H1 (cell line): ENCODE results near the gene PRKAR2B. TPM values are rescaled to one million over a fixed set of nuclear protein-coding genes. Genes with fewer than 3 reads are reported as not detected.
A peak's percentile ranks its signal among the peaks of the same experiment; 100 is the strongest.

Experiments used
- CTCF ChIA-PET: fragments of 300-600 bp; sonication (Branson Sonifier 250); formaldehyde crosslinking; loops from one replicate; lab custom pipeline; 2021; ENCODE audit not compliant: partially characterized antibody; lab: Charles Lee
- POLR2A ChIA-PET: fragments of 300-600 bp; sonication (Branson Sonifier 250); formaldehyde crosslinking; loops from one replicate; lab custom pipeline; 2021; ENCODE audit warnings: inconsistent platforms; ENCODE audit not compliant: partially characterized antibody; lab: Charles Lee
- DNase-seq, 2 experiments: peaks; one replicate each; pipeline versions ENCODE4 v3.0.0 to v3.0.0-alpha.2; 2010 to 2022; ENCODE audit warnings: low spot score in 2 of 2, low read depth in 1 of 2, mixed read lengths in 1 of 2
- FAIRE-seq: peaks from 2 replicates; lab custom pipeline; 2011; peaks lifted over from hg19 to GRCh38; lab: Jason Lieb, UNC
- H2AFZ ChIP-seq: 2 replicates; pipeline ENCODE4 v1.8.1; 2012; ENCODE audit warnings: low read length, inconsistent platforms
- H2AK5ac ChIP-seq: 2 replicates; pipeline ENCODE4 v1.6.1; 2013; ENCODE audit warnings: low read depth, low read length
- H2BK120ac ChIP-seq: replicated peaks from 2 replicates; pipeline ENCODE3; 2013; ENCODE audit warnings: low read depth, low read length, inconsistent platforms
- H2BK12ac ChIP-seq: 2 replicates; pipeline ENCODE4 v1.6.1; 2013; ENCODE audit warnings: low read depth, low read length
- H2BK15ac ChIP-seq: 2 replicates; pipeline ENCODE4 v1.6.1; 2013; ENCODE audit warnings: low read length
- H2BK20ac ChIP-seq: 2 replicates; pipeline ENCODE4 v1.6.1; 2013; ENCODE audit warnings: low read length
- H2BK5ac ChIP-seq: 2 replicates; pipeline ENCODE4 v1.6.1; 2013; ENCODE audit warnings: low read depth, low read length
- H3K14ac ChIP-seq: 2 replicates; pipeline ENCODE4 v1.6.1; 2013; ENCODE audit warnings: inconsistent platforms; ENCODE audit not compliant: insufficient read length
- H3K18ac ChIP-seq: 2 replicates; pipeline ENCODE4 v1.6.1; 2013; ENCODE audit warnings: low read length; ENCODE audit errors: extremely low read depth
- H3K23ac ChIP-seq: 2 replicates; pipeline ENCODE4 v1.6.1; 2013; ENCODE audit warnings: inconsistent platforms; ENCODE audit not compliant: insufficient read length
- H3K23me2 ChIP-seq: 2 replicates; pipeline ENCODE4 v1.6.1; 2013; ENCODE audit warnings: low read depth, low read length
- H3K27ac ChIP-seq: 2 replicates; pipeline ENCODE4 v1.6.1; 2011; ENCODE audit warnings: low read depth, low read length, inconsistent platforms
- H3K27me3 ChIP-seq, 4 experiments: replicated peaks in 1 of 4; 1 replicate in 1 of 4; 2 replicates in 3 of 4; pipeline versions ENCODE4 v1.6.1 to v1.8.1; 2011 to 2013; ENCODE audit warnings: low read length in 3 of 4, mild to moderate bottlenecking in 3 of 4, inconsistent platforms in 2 of 4, mixed read lengths in 2 of 4, moderate library complexity in 1 of 4; ENCODE audit not compliant: control insufficient read depth in 3 of 4, insufficient read depth in 3 of 4; ENCODE audit errors: extremely low read depth in 1 of 4
- H3K36me3 ChIP-seq, 4 experiments: 2 replicates each; pipeline versions ENCODE4 v1.6.1 to v1.8.1; 2011 to 2013; ENCODE audit warnings: mild to moderate bottlenecking in 4 of 4, low read length in 3 of 4, moderate library complexity in 2 of 4, control low read depth in 1 of 4, inconsistent platforms in 1 of 4; ENCODE audit not compliant: insufficient read depth in 4 of 4, control insufficient read depth in 2 of 4
- H3K4ac ChIP-seq: replicated peaks from 2 replicates; pipeline ENCODE3; 2013; ENCODE audit warnings: low read length, low read depth, mixed read lengths, inconsistent platforms; ENCODE audit not compliant: insufficient read length
- H3K4me1 ChIP-seq, 4 experiments: replicated peaks in 1 of 4; 1 replicate in 1 of 4; 2 replicates in 3 of 4; pipeline versions ENCODE4 v1.6.1 to v1.8.1; 2011 to 2013; ENCODE audit warnings: low read length in 3 of 4, inconsistent platforms in 2 of 4, mixed read lengths in 1 of 4; ENCODE audit not compliant: insufficient read depth in 4 of 4, control insufficient read depth in 3 of 4
- H3K4me2 ChIP-seq, 2 experiments: 2 replicates each; pipeline versions ENCODE4 v1.6.1 to v1.8.1; 2011 to 2013; ENCODE audit warnings: low read depth in 2 of 2, low read length in 2 of 2, control low read depth in 1 of 2, inconsistent platforms in 1 of 2, mild to moderate bottlenecking in 1 of 2; ENCODE audit not compliant: insufficient read depth in 1 of 2
- H3K4me3 ChIP-seq, 4 experiments: fragments of 200-600, 300-600 bp in 1 of 4; sonication (generic), shearing (Covaris generic), sonication (Bioruptor Twin) in 1 of 4; 2 replicates each; pipeline versions ENCODE4 v1.5.1 to v1.8.1; 2011 to 2016; ENCODE audit warnings: low read length in 4 of 4, low read depth in 3 of 4, control low read depth in 2 of 4, inconsistent platforms in 2 of 4, mild to moderate bottlenecking in 2 of 4, mixed read lengths in 1 of 4, moderate library complexity in 1 of 4; ENCODE audit not compliant: insufficient read depth in 2 of 4; ENCODE audit errors: extremely low read depth in 1 of 4
- H3K56ac ChIP-seq: replicated peaks from 2 replicates; pipeline ENCODE3; 2013; ENCODE audit warnings: low read depth, mild to moderate bottlenecking, mixed read lengths, low read length, inconsistent platforms; ENCODE audit not compliant: insufficient read length
- H3K79me1 ChIP-seq: 2 replicates; pipeline ENCODE4 v1.6.1; 2013; ENCODE audit warnings: low read depth, low read length, control low read depth
- H3K79me2 ChIP-seq, 2 experiments: 2 replicates each; pipeline versions ENCODE4 v1.6.1 to v1.8.1; 2012 to 2013; ENCODE audit warnings: low read length in 2 of 2, mild to moderate bottlenecking in 2 of 2, inconsistent platforms in 1 of 2; ENCODE audit not compliant: insufficient read depth in 2 of 2, control insufficient read depth in 1 of 2
- H3K9ac ChIP-seq, 4 experiments: replicated peaks in 1 of 4; 1 replicate in 1 of 4; 2 replicates in 3 of 4; pipeline versions ENCODE4 v1.6.1 to v1.8.1; 2011 to 2013; ENCODE audit warnings: low read depth in 3 of 4, low read length in 3 of 4, control low read depth in 2 of 4, mild to moderate bottlenecking in 2 of 4, moderate library complexity in 2 of 4, inconsistent platforms in 1 of 4; ENCODE audit errors: extremely low read depth in 1 of 4
- H3K9me3 ChIP-seq, 2 experiments: 2 replicates each; pipeline versions ENCODE4 v1.6.1 to v1.8.1; 2012 to 2013; ENCODE audit warnings: mild to moderate bottlenecking in 2 of 2, moderate library complexity in 2 of 2, control low read depth in 1 of 2, inconsistent platforms in 1 of 2, low read depth in 1 of 2, low read length in 1 of 2, mixed read lengths in 1 of 2; ENCODE audit not compliant: insufficient read depth in 2 of 2
- H4K20me1 ChIP-seq, 2 experiments: replicated peaks in 1 of 2; 2 replicates each; pipeline versions ENCODE3 to v1.8.1; 2011 to 2013; ENCODE audit warnings: inconsistent platforms in 2 of 2, low read length in 2 of 2, mild to moderate bottlenecking in 1 of 2; ENCODE audit not compliant: insufficient read depth in 2 of 2, control insufficient read depth in 1 of 2
- H4K5ac ChIP-seq: 2 replicates; pipeline ENCODE4 v1.6.1; 2013; ENCODE audit warnings: low read length, low read depth, mixed read lengths, inconsistent platforms; ENCODE audit not compliant: insufficient read length
- H4K8ac ChIP-seq: 2 replicates; pipeline ENCODE4 v1.8.0; 2013; ENCODE audit warnings: mild to moderate bottlenecking, moderate library complexity, low read length, inconsistent platforms; ENCODE audit not compliant: insufficient read depth; ENCODE audit errors: extremely low read depth
- H4K91ac ChIP-seq: replicated peaks from 2 replicates; pipeline ENCODE3; 2013; ENCODE audit warnings: low read length, mixed read lengths, inconsistent platforms; ENCODE audit not compliant: insufficient read length
- BACH1 ChIP-seq: IDR thresholded peaks from 2 replicates; pipeline ENCODE4 v1.6.1; 2012; ENCODE audit warnings: low read length, improper control_type of control experiment
- JUND ChIP-seq: IDR thresholded peaks from 2 replicates; pipeline ENCODE4 v1.6.1; 2011; ENCODE audit warnings: mild to moderate bottlenecking, improper control_type of control experiment, low read length
- MAFK ChIP-seq: IDR thresholded peaks from 2 replicates; pipeline ENCODE4 v1.6.1; 2012; ENCODE audit warnings: low read depth, mild to moderate bottlenecking, improper control_type of control experiment, low read length
- RXRA ChIP-seq: IDR thresholded peaks from 2 replicates; pipeline ENCODE4 v1.6.1; 2011; ENCODE audit warnings: low read depth, mild to moderate bottlenecking, low read length, moderate library complexity; ENCODE audit not compliant: insufficient read depth
- WGBS, 2 experiments: shearing (Covaris generic) in 1 of 2; methylation state at CpG; one replicate each; pipeline versions ENCODE4 v1.1.6 to v1.1.7; 2013 to 2015; ENCODE audit warnings: low lambda C conversion rate in 2 of 2, mixed read lengths in 2 of 2, inconsistent platforms in 1 of 2, low coverage in 1 of 2, missing lambda C conversion rate in 1 of 2; ENCODE audit not compliant: insufficient replicate concordance in 2 of 2, insufficient coverage in 1 of 2, insufficient read length in 1 of 2; ENCODE audit errors: extremely low coverage in 1 of 2, missing lambda C conversion rate in 1 of 2; 5-methylcytosine and 5-hydroxymethylcytosine counted together
- polyA plus RNA-seq, 7 experiments: library from polyadenylated mRNA; depleted of rRNA in 3 of 7; stranded (reverse) in 5 of 7; unstranded in 2 of 7; fragments of >200 nt in 5 of 7; fragments of 200-250 nt in 2 of 7; gene quantifications; 1 replicate in 5 of 7; 2 replicates in 1 of 7; 4 replicates in 1 of 7; pipeline versions ENCODE4 v1.2.1 to v1.2.3, GENCODE V29; 2011 to 2013; ENCODE audit warnings: missing spikeins in 2 of 7, mixed read lengths in 2 of 7
- total RNA-seq: library from RNA; stranded (reverse); fragmentation: NEBNext Ultra II Directional; extraction: Animal tissue kit (Norgen Biotek cat#: 25700); gene quantifications from 2 replicates; pipeline ENCODE4 v1.2.1, GENCODE V29; 2021

PRKAR2B gene
- total and polyA plus RNA-seq, 2 of the 8 experiments (the other 6 are each of a cell fraction or from before 2014, with no cell fraction given) = 10.4 to 37.0 TPM

- CTCF ChIA-PET = interaction anchor here (0.6 to 1.4 kb wide), 7 partner anchors 14 to 849 kb away, joined by 3 to 5 read pairs (median 4); no protein-coding TSS in a partner anchor
- Histone ChIP-seq H3K4me3 (no peak overlapping the region), H3K79me1 (no peaks in the 10 kb centered on the region), H3K4me1 (no peaks in the 10 kb centered on the region), H2BK120ac (no peak overlapping the region), H3K23ac (no peak overlapping the region), H3K27me3 (no peaks in the 10 kb centered on the region), H4K91ac (no peak overlapping the region), H3K23me2 (no peaks in the 10 kb centered on the region; the same call in 1 of the 2 replicates), H3K14ac (no peak overlapping the region), H2BK12ac (no peak overlapping the region), H3K79me2 (no peaks in the 10 kb centered on the region), H3K9me3 (no peaks in the 10 kb centered on the region), H4K5ac (no peak overlapping the region), H3K9ac (no peak overlapping the region), H2BK20ac (no peak overlapping the region), H2AFZ (0 out of 2 replicates have a peak overlapping the region, but pooled peaks have one; percentile 83), H2BK15ac (no peak overlapping the region), H4K20me1 (no peaks in the 10 kb centered on the region), H3K56ac (no peak overlapping the region), H3K27ac (no peak overlapping the region), H3K4me2 (no peak overlapping the region), H2AK5ac (no peak overlapping the region), H3K4ac (no peak overlapping the region), H3K36me3 (no peaks in the 10 kb centered on the region), H2BK5ac (no peak overlapping the region), H3K18ac (no peak overlapping the region), H4K8ac (no peak overlapping the region)
- 87% methylated on average over 2 of the region's 2 CpGs; no CpG with 5 or more reads in 1 of the 2 experiments for WGBS, 2 experiments
- POLR2A ChIA-PET = interaction anchor here (0.6 to 1.1 kb wide), 2 partner anchors 8 to 75 kb away, joined by 3 to 4 read pairs; no protein-coding TSS in a partner anchor
- DNase-seq = no peak
- FAIRE-seq = no peak
- TF ChIP-seq MAFK = peak; percentile 88
- TF ChIP-seq JUND = no peak
- peak; percentile 75 for TF ChIP-seq BACH1
- TF ChIP-seq RXRA = no peak
Observed at GRCh38 chr7:107025449-107026103, 18.9 kb upstream of the PRKAR2B start.
